ENCODE measurements around the gene RAB11FIP4. TPM values are rescaled to one million over a fixed set of nuclear protein-coding genes. Genes with fewer than 3 reads are reported as not detected.
A peak's percentile ranks its signal among the peaks of the same experiment; 100 is the strongest.

Gene RAB11FIP4
- total and polyA plus RNA-seq, 9 of the 15 experiments (the other 6 are each of a cell fraction or from before 2014, with no cell fraction given), result 0.62 to 16.6 (median 8.9) TPM

- TF ChIP-seq, protein P1, sequence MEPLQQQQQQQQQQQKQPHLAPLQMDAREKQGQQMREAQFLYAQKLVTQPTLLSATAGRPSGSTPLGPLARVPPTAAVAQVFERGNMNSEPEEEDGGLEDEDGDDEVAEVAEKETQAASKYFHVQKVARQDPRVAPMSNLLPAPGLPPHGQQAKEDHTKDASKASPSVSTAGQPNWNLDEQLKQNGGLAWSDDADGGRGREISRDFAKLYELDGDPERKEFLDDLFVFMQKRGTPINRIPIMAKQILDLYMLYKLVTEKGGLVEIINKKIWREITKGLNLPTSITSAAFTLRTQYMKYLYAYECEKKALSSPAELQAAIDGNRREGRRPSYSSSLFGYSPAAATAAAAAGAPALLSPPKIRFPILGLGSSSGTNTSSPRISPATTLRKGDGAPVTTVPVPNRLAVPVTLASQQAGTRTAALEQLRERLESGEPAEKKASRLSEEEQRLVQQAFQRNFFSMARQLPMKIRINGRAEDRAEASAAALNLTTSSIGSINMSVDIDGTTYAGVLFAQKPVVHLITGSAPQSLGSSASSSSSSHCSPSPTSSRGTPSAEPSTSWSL (CRISPR knock-in tag; IDR thresholded peaks at IDR 0.05; ENCODE audit: borderline replicate concordance), result no peak
- TF ChIP-seq CSDE1 (IDR thresholded peaks at IDR 0.05) (no peak), NBN (IDR thresholded peaks at IDR 0.05; ENCODE audit: low read depth) (no peak), STAT5B (CRISPR knock-in tag; IDR thresholded peaks at IDR 0.05) (no peak)
- TF ChIP-seq, protein P2, sequence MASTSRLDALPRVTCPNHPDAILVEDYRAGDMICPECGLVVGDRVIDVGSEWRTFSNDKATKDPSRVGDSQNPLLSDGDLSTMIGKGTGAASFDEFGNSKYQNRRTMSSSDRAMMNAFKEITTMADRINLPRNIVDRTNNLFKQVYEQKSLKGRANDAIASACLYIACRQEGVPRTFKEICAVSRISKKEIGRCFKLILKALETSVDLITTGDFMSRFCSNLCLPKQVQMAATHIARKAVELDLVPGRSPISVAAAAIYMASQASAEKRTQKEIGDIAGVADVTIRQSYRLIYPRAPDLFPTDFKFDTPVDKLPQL (IDR thresholded peaks at IDR 0.05; ENCODE audit: extremely low read depth, insufficient read length), result no peak
These were observed 3.1 kb upstream of the RAB11FIP4 start (continued) for GRCh38 chr17:31388351-31388750.

DNA sequence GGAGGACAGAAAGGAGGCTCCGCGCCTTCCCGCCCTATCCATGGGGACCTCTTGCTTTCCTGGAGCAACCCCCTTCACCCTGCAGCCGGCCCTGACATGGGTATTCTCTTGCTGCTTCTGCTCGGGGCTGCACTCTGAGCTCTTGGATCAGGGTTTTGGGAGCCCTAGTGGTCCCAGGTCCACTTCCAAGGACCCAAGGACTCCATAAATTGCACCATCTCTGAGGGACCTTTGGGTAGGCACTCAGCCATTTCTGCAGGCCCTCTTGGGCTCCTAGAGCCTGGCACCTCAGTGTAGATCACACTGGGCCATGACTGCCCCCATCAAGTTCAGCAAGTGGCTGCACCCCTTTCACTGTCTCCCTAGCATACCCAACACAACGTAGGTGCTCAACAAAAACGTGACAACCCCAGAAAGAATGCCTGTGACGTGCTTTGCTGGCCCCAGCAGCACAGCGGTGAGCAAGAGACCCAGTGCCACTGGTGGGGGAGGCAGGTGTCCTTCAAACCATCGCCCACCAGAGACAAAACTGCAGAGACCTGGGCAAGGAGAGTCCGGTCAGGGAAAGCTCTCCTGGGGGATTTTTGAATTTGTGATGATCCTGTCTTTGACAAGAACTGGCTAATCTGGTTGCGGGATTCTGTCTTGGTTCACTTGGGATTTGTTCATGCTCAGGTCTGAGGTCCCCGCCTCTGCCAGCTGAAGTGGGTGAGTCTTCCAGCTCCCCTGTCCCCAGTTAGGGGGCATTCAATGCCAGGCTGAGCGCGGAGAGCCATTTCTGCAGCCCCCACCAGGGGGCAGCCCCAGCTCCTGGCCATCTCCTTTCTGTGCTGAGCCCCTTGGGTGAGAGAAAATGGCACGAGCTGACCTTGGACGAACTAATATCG is 2.5 kb upstream of the RAB11FIP4 start:
- POLR2A ChIA-PET, result interaction anchor here (0.6 kb wide), 1 partner anchor 183 kb away, joined by 3 read pairs; no protein-coding TSS in a partner anchor
- intact Hi-C loops (cut with micrococcal nuclease), result loop anchor here (1.0 to 2.0 kb wide), 2 partner anchors 128 to 136 kb away; no protein-coding TSS in a partner anchor
- 0 out of 2 replicates have a peak, but pooled peaks have one; percentile 10 for TF ChIP-seq BHLHE40 (IDR thresholded peaks at IDR 0.05; ENCODE audit: low read length)
- TF ChIP-seq, protein P3, sequence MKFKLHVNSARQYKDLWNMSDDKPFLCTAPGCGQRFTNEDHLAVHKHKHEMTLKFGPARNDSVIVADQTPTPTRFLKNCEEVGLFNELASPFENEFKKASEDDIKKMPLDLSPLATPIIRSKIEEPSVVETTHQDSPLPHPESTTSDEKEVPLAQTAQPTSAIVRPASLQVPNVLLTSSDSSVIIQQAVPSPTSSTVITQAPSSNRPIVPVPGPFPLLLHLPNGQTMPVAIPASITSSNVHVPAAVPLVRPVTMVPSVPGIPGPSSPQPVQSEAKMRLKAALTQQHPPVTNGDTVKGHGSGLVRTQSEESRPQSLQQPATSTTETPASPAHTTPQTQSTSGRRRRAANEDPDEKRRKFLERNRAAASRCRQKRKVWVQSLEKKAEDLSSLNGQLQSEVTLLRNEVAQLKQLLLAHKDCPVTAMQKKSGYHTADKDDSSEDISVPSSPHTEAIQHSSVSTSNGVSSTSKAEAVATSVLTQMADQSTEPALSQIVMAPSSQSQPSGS (CRISPR knock-in tag; IDR thresholded peaks at IDR 0.05), result no peak
- TF ChIP-seq, protein P4, sequence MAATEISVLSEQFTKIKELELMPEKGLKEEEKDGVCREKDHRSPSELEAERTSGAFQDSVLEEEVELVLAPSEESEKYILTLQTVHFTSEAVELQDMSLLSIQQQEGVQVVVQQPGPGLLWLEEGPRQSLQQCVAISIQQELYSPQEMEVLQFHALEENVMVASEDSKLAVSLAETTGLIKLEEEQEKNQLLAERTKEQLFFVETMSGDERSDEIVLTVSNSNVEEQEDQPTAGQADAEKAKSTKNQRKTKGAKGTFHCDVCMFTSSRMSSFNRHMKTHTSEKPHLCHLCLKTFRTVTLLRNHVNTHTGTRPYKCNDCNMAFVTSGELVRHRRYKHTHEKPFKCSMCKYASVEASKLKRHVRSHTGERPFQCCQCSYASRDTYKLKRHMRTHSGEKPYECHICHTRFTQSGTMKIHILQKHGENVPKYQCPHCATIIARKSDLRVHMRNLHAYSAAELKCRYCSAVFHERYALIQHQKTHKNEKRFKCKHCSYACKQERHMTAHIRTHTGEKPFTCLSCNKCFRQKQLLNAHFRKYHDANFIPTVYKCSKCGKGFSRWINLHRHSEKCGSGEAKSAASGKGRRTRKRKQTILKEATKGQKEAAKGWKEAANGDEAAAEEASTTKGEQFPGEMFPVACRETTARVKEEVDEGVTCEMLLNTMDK (IDR thresholded peaks at IDR 0.05; ENCODE audit: borderline replicate concordance, insufficient read depth, low read depth, low read length, poor library complexity, severe bottlenecking), result peak; percentile 69
- TF ChIP-seq TAF9B (IDR thresholded peaks at IDR 0.05; ENCODE audit: partially characterized antibody), result no peak

More for the DNA sequence above, 2.5 kb upstream of the RAB11FIP4 start:
- ATAC-seq, result peak; percentile 85
- H2AFZ ChIP-seq (ENCODE audit: low read depth, low read length), result 0 out of 2 replicates have a peak overlapping the region, but pooled peaks have one; percentile 46
- peaks cover 17 to 45% of the 10 kb centered on the region in 2 experiments; a peak in 4 of 5 replicates for H3K27me3 ChIP-seq (ENCODE audit: control insufficient read depth in 2 of 2, insufficient read depth in 2 of 2, low read length in 2 of 2)
- in situ Hi-C loops (cut with MboI), result loop anchor here (10.0 kb wide), 1 partner anchor 374 kb away; no protein-coding TSS in a partner anchor
- WGBS (ENCODE audit: insufficient coverage, low coverage, missing lambda C conversion rate), result 25% methylated on average over 16 of the region's 18 CpGs
- no TSS peak for BruUV-seq (replicated peaks)
- H3K27ac ChIP-seq (ENCODE audit: extremely low read depth, low read depth, low read length), result no peak overlapping the region
- no peak overlapping the region for H3K9ac ChIP-seq (ENCODE audit: insufficient read depth in 1 of 2, low read depth in 2 of 2, low read length in 2 of 2)
- H3K36me3 ChIP-seq (ENCODE audit: control insufficient read depth, insufficient read depth, low read length), result no peaks in the 10 kb centered on the region
- no peak overlapping the region for H3K4me3 ChIP-seq
- H3K79me2 ChIP-seq (ENCODE audit: control insufficient read depth, insufficient read depth, low read length), result no peaks in the 10 kb centered on the region
- H4K20me1 ChIP-seq (replicated peaks; ENCODE audit: control insufficient read depth, insufficient read depth, low read length), result peaks cover 2% of the 10 kb centered on the region
- no peaks in the 10 kb centered on the region for H3K9me1 ChIP-seq (ENCODE audit: control insufficient read depth, insufficient read depth, low read length)
- CTCF ChIA-PET (ENCODE audit: low intra/inter-chr PET ratio), result interaction anchor here (1.1 to 2.8 kb wide), 2 partner anchors 129 to 137 kb away, joined by 3 to 22 read pairs; no protein-coding TSS in a partner anchor
- H3K4me1 ChIP-seq (replicated peaks in 1 of 2; ENCODE audit: control insufficient read depth in 2 of 2, insufficient read depth in 2 of 2, low read length in 2 of 2), result peaks cover 0 to 21% of the 10 kb centered on the region in 2 experiments; a peak in 3 of 5 replicates
- H3K9me3 ChIP-seq (replicated peaks; ENCODE audit: control insufficient read depth, insufficient read depth, low read depth, low read length), result no peaks in the 10 kb centered on the region
- no peak overlapping the region for H3K4me2 ChIP-seq (ENCODE audit: insufficient read depth, low read length)
- DNase-seq (ENCODE audit: extremely low read depth in 1 of 4, low spot score in 3 of 4), result peak; percentile 45 to 74 (median 70)
- peak; percentile 37 for FAIRE-seq

Measured in K562 (cell line).